NCI-H446 (cell line): Measurements from ENCODE around the gene MGST2.
"Not testable (repeated sequence)": the region's sequence is repeated elsewhere in the genome, so short reads cannot be mapped to it uniquely, and the experiment has no call there.

Source experiments
- DNase-seq, 2 experiments: peaks; one replicate each; lab custom pipeline; 2025; lab: John Stamatoyannopoulos, UW

MGST2 gene

GRCh38 chr4:139669890-139670289 is 4.3 kb downstream of the MGST2 start:
- DNase-seq = no peak

- DNase-seq = no peak
Observed at GRCh38 chr4:139670775-139671174, 5.2 kb downstream of the MGST2 start.

GRCh38 chr4:139672215-139672614 is 6.6 kb downstream of the MGST2 start:
- DNase-seq = peak in 1 of 2 experiments; percentile 56

- no peak for DNase-seq
Observed at GRCh38 chr4:139672732-139673131, 7.1 kb downstream of the MGST2 start.

GRCh38 chr4:139674875-139675550 is 9.4 kb downstream of the MGST2 start:
- DNase-seq = no peak

GRCh38 chr4:139675651-139676050 is 10.0 kb downstream of the MGST2 start:
- no peak for DNase-seq

GRCh38 chr4:139676365-139676764 is 10.7 kb downstream of the MGST2 start:
- DNase-seq = no peak

GRCh38 chr4:139676913-139677585 is 11.4 kb downstream of the MGST2 start:
- no peak for DNase-seq

GRCh38 chr4:139682309-139682708 is 16.7 kb downstream of the MGST2 start:
- DNase-seq = no peak

GRCh38 chr4:139682741-139683151 is 17.1 kb downstream of the MGST2 start:
- DNase-seq = no peak

GRCh38 chr4:139684351-139684750 is 18.7 kb downstream of the MGST2 start:
- no peak for DNase-seq

GRCh38 chr4:139685180-139685579 is 19.6 kb downstream of the MGST2 start:
- no peak for DNase-seq

- no peak for DNase-seq
Observed at GRCh38 chr4:139686130-139686529, 20.5 kb downstream of the MGST2 start.

GRCh38 chr4:139686988-139687387 is 21.4 kb downstream of the MGST2 start:
- no peak for DNase-seq

GRCh38 chr4:139689093-139689722 is 23.6 kb downstream of the MGST2 start:
- no peak for DNase-seq

GRCh38 chr4:139690419-139690818 is 24.8 kb downstream of the MGST2 start:
- no peak for DNase-seq

GRCh38 chr4:139692309-139693012 is 26.8 kb downstream of the MGST2 start:
- DNase-seq = peak; percentile 52 to 73

GRCh38 chr4:139694522-139695107 is 29.0 kb downstream of the MGST2 start:
- DNase-seq = no peak

GRCh38 chr4:139696491-139696890 is 30.9 kb downstream of the MGST2 start:
- no peak for DNase-seq

GRCh38 chr4:139698167-139698925 is 32.7 kb downstream of the MGST2 start:
- not testable (repeated sequence) for DNase-seq

- no peak for DNase-seq
Observed at GRCh38 chr4:139700568-139700967, 34.9 kb downstream of the MGST2 start.
